Epidermal melanocyte (primary cell): Measurements from ENCODE around the gene HOOK1.

ENCODE experiments used
- DNase-seq: peaks from one replicate; pipeline ENCODE4 v3.0.0; 2011; ENCODE audit warnings: low spot score; ENCODE audit not compliant: insufficient read length

HOOK1 gene

DNA sequence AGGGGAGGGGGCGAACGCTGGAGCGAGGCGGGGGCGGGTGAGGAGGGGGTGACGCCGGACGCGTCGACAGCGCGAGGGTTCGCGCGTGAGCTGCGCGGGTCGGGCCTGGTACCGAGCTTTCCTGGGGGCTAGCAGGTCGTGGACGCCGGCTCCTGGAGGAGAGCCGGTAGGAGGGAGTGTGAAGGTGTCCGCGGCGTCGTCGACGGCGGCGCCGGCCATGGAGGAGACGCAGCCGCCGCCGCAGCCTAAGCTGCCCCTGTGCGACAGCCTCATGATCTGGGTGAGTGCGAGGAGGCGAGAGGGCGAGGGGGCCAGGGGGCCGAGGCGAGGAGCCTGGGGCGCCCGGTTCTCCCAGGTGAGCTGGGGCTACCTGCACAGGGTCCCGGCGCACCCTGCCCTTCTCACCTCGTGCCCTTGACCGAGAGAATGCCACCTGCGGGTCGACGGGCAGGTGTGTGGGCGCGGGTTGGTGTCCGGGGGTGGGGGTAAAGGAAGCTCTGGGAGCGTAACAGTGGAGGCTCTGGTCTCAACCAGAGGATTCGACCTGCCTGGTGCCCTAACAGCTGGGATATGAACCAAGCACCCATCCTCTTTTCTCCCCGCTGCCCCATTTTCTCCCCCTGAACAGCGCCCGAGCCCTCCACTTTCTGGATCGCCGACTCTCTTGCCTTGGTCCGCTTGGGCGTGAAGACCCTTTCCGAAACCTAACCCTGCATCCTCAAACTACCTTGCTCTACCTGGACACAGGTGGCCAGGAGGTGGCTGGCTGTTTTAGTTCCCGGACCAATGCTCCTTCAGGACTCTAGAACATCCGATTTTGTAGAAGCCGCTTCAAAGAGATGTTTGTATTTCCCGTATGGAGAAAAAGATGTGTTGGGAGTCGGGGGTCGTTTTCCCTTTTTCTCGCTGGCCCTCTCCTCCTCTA is at the start of gene HOOK1:
HOOK1 (plus strand) TSS at position 49 of the 925 bp plus-strand sequence; CDS start at position 218, 169 bp downstream.
- no peak for DNase-seq

DNA sequence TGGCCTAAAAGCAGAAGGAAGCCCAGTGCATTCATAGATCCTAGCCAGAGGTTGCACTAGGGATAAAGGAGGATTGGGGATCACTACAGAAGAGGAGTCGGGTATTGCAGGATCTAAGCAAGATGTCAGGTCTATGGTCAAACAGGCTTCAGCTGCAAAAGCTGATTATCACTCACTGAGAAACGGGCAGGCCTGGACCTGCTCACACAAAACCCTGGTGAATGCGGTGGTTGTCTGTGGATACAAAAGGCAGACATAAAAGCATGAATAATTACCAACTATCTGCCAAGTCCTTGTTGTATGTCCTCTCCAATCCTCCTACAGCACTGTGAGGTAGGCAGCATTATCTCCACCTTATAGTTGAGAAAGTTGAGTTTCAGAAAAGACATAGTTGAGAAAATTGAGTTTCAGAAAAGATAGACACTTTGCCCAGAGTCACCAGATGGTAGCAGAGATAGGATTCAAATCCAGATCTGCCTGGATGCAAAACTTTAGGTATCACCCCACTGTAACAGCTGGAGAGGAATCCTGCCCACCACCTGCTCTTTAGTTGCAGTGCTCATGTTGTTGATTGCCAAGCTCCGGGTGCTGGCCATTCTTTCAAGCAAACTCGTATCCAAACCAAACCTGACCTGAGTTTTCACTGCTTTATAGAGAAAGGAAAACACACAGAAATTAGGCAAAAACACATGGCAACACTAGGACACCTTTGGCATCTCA is 49.6 kb upstream of the HOOK1 start:
- no peak for DNase-seq

GRCh38 chr1:59766227-59766855 is 48.4 kb upstream of the HOOK1 start:
- DNase-seq, result no peak

DNA sequence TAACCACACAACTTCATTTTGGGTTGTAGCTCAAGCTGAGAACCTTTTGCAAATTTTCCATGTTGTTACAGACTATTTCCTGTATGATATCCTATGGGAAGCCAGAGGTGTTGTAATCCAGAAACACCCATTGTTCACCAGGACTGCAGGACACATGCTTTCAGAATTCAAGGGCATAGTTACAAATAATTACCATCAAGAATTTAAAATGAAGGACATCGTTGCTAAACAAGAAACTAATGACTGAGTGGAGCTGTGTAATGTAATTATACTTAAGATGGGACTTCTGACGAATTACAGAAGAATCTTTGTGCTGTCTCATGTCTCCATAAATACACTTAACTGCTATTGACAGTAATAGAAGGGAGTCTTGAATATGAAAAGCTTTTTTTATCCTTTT is 47.6 kb upstream of the HOOK1 start:
- no peak for DNase-seq

GRCh38 chr1:59768792-59769735 is 45.7 kb upstream of the HOOK1 start:
- DNase-seq, result no peak

DNA sequence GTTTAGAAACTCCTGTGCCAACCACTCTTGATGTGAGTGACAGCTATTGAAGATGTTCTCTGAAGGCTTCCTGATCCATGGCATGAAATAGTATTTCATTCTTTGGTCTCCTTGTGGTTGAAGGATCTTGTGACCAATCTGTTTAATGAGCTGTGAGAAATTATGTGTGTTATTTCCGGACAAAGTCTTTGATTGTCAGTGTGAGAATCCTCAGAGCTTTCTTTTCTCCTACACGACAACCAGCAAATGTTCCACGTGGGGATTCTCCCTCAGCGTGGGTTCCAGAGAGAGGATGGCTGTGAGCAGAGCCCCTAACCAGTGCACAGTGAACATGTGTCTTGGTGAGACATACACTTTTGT is 45.0 kb upstream of the HOOK1 start:
- peak; percentile 47 for DNase-seq

DNA sequence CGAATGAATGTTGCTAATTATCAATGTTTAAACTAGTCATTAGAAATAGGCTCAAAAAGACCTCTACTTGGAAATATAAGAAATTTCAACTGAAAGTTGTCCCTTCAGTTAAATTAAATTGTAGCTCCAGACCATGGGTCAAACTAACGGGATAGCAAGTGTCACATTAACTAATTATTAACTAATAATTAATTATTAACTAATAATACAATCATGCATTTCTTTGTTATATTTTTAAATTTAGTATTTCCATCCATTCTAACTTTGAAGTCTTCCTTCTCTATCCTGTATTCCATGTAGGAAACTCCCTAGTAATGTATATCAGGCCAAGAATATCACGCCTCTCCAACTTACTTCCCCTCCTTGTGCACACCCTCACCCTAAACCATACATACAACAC is 43.4 kb upstream of the HOOK1 start:
- no peak for DNase-seq

GRCh38 chr1:59775480-59775879 is 39.3 kb upstream of the HOOK1 start:
- DNase-seq, result no peak

DNA sequence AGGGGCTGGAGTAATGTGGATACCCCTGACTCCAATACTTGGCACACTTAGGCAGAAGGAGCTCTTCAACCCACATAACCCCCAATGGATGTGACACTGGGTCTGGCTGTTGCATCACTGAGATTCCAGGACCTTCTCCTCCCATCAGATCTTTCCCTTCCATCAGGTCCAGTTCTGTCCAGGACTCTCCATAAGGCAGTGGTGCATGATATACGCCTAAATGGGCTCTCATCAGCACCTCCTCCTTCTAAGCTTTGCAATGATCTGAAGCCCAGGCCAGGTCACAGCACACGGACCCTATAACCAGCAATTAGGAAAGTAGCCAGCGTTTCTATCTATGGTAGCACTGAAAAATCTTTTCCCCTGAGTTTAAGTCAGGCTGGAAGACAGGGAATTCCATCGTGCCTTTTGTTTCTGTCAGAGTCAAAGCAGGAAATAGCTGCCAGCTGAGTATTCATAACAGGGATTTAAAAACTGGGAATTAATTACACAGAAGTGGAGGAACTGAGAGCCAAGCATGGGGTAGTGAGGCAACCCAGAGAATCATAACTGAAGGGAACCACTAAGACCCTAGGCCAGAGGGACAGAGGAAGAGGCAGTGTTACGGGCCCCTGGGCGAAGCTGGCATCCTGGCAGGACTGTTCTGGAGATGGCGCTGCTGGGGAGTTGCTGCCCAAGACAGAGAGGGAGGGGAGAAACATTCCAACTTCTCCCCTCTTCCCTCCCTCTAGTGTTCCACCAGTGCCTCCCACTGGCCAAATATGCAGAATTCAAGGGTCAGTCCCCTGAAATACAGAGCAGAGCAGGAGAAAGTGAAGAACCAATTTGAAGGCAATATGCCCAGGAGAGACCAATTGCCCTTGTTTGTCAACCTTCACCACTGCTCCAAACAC is 37.5 kb upstream of the HOOK1 start:
- DNase-seq, result no peak

DNA sequence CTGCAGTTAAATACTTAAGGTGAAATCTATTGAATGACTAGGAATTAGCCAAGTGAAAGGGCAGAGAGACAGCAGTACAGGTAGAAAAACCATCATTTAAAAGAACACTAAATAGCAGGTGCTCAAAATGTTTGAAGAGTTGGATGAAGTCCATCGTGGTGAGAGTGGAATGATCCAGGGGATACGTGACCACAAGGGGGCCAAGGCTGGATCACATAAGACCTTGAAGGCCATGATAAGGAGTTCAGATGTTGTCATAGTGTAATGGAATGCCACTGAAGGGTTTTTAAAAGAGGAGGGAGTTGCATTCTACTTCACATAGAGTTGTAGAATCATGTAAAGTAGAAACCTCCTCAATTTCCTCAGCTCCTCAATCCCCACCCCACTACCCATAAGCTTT is 34.8 kb upstream of the HOOK1 start:
- no peak for DNase-seq

GRCh38 chr1:59788825-59789224 is 25.9 kb upstream of the HOOK1 start:
- no peak for DNase-seq

DNA sequence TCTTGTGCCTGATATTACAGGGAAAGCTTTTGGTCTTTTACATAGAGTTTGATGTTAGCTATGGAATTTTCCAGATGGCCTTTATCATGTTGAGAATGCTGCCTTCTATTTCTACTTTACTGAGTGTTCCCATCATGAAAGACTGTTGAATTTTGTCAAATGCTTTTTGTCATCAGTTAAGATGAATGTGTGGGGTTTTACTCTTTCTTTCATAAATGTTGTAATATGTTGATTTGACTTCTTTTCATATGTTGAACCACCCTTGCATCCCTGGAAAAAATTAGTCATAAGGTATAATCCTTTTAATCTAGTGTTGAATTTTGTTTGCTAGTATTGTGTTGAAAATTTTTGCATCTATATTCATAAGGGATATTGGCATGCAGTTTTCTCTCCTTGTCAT is 16.1 kb upstream of the HOOK1 start:
- no peak for DNase-seq

DNA sequence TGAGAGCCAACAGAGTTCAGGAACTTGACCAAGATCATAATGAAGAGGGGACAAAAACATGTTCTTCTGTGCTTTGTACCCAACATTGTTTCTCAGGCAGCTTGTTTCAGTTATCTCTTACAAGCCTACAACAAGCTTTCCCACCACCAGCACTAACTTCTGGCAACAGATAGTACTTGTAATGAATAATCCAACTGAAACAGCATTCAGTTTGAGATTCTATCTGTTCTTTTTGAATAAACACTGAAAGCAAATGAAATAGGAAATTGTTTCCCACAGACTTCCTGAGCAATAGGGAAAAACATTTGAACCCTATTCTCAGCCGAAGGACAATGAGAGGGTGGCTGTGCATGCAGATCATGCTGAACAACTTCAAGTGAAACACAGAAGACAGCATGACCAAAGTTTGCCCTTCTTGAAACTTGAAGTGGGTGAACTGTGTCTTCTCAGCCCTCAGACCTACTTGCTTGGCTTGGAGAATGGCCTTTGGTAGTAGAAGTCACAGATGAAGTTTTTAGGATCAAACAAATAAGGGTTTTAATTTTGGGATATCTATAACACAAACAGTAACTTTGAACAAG is 11.2 kb upstream of the HOOK1 start:
- DNase-seq, result no peak

DNA sequence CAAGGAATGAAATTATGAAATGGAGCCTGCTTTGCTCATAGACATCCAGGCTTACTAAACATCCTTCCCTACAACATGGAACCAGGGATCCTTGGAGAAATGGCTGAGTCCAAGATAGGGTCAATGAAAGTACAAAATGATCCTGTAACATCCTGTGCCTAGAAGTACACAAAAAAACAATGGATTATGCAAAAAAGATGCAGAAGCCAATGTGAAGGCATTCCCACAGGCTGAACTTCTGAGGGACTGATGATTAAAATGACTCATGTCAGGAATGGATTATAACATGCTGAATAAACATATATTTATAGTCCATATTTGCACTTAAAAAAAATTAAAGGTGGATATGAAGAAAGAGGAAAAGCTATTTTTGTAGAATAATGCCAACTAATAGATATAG is 10.4 kb upstream of the HOOK1 start:
- DNase-seq, result no peak

- DNase-seq, result no peak
These were observed 9.2 kb upstream of the HOOK1 start for GRCh38 chr1:59805554-59805953.

DNA sequence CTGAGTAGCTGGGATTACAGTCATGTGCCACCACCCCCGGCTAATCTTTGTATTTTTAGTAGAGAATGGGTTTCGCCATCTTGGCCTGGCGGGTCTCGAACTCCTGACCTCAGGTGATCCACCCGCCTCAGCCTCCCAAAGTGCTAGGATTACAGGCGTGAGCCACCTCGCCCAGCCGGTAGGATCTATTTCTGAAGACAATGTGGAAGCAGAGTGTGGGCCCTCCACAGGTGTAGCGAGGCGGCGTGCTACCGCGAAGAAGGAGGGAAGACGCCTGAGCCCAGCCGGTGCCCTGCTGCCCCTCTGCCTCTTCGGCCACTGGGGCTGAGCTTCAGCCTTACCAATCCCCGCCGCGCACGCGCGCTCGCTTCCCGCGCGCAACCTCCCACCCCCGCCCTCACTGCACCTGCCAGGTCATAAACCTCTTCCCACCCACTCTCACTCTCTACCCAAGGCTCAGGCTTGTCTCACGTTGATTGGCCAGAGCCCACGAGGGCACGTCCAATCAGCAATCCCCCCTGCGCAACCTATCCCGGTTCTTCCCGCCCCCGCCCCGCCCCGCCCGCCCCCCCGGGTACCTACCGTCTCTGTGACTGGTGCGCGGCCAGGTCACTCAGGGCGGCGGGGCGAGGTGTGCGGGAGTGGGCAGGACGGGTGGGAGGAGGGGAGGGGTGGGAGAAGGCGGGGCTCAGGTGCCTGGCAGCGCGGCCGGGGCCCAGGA is 409 bp upstream of the HOOK1 start:
- DNase-seq, result no peak

GRCh38 chr1:59815892-59816291 is 1.1 kb downstream of the HOOK1 start:
- DNase-seq, result no peak

DNA sequence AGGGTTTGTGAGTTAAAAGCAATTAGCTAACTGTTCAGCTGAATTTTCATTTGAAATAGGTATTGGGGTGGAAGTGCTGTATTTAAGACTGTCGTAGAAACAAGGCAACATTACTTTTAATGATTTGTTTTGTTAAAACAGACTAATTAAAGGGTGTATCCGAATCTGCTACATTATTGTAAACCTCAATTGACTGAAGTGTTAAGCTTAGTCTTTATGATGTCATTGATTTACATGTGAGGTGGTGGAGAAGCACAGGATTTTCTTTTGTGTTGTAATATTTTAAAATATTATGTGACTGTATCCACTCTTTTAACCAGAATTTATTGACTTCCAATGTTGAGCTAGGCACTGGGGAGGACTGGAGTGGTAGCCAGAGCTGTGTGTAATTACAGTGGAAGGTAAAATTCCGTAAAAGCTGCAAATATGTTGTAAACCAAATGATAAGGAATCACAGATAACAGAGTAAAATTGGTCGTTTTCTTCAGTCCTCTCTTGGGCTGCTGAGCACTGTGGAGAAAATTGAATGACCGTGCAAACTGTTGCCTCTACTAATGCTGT is 1.6 kb downstream of the HOOK1 start:
- DNase-seq, result no peak
